ENCODE data around the gene DOK1.

The DOK1 gene

DNA sequence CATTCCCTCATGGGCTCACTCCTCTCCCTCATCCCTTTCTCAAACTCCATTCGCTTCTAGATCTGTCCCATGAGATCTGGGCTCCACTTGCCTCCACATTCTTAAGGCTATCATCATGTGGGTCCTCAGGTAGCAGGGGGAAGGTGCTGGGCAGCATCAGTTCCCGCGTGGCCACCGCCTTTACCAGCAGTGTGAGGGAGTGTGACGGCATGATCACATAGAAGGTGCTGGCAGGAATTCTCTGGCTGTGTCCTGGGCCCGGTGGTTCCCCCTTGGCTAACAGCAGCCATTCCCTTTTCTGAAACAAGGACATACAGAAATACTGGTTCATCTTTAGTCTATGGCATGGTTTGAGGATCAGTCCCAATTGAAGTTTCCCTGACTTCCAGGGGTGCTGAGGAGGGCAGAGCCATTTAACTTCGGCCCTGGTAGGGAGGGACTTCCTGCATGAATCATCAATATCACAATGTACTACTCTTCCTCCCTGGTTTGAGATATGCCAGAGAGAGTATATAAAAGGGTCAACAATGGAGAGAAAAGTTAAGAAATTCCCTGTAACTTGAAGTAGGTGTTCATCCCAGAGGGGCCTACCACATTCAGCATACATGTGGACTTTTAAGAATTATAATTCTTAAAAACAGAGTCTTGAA, 7.7 kb downstream of the DOK1 start:
- Histone ChIP-seq H2AFZ (ENCODE audit: low read depth, low read length) (no peak overlapping the region), H3K4me3 (ENCODE audit: low read depth in 1 of 2, low read length in 2 of 2) (no peak overlapping the region), H3K9me3 (ENCODE audit: insufficient read depth, low read length, severe bottlenecking) (no peaks in the 10 kb centered on the region), H3K4me2 (ENCODE audit: insufficient read depth, low read length) (no peak overlapping the region), H3K27ac (ENCODE audit: low read length) (no peak overlapping the region), H3K4me1 (ENCODE audit: insufficient read depth, low read length) (no peaks in the 10 kb centered on the region), H4K20me1 (ENCODE audit: insufficient read depth, low read length) (no peaks in the 10 kb centered on the region), H3K36me3 (ENCODE audit: insufficient read depth, low read length) (no peaks in the 10 kb centered on the region), H3K79me2 (ENCODE audit: insufficient read depth, low read length) (no peaks in the 10 kb centered on the region), H3K9ac (ENCODE audit: low read depth, low read length) (no peak overlapping the region), H3K27me3 (ENCODE audit: insufficient read depth, low read length, poor library complexity) (peaks cover 18% of the 10 kb centered on the region)
- ATAC-seq (ENCODE audit: insufficient read depth, low read depth), result no peak
- DNase-seq, result no peak
- TF ChIP-seq EZH2 (IDR thresholded peaks at IDR 0.05; ENCODE audit: borderline replicate concordance, low read depth, low read length, severe bottlenecking), result no peak

DNA sequence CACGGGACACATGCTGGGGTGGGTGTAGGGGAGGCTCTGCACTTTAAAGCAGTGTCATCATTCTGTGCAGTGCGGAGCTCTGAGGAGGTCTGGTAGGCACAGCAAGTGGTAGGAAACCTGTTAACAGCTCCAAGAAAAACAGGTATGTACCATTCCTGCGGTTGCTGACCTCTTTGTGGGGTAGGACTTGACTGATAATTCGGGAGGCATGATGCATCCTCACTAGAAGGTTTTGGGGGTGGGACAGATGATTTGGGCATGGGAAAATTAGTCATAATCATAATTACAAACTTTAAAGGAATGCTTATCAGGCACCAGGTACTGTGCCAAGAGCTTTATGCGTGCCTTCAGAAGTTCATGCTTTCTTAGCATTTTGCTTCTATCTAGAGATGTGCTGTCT, 9.7 kb downstream of the DOK1 start:
- Histone ChIP-seq H3K27ac (ENCODE audit: low read length) (no peak overlapping the region), H2AFZ (ENCODE audit: low read depth, low read length) (no peak overlapping the region), H3K9me3 (ENCODE audit: insufficient read depth, low read length, severe bottlenecking) (no peaks in the 10 kb centered on the region), H3K79me2 (ENCODE audit: insufficient read depth, low read length) (no peaks in the 10 kb centered on the region), H3K9ac (ENCODE audit: low read depth, low read length) (no peak overlapping the region), H3K36me3 (ENCODE audit: insufficient read depth, low read length) (no peaks in the 10 kb centered on the region), H4K20me1 (ENCODE audit: insufficient read depth, low read length) (no peaks in the 10 kb centered on the region), H3K4me3 (ENCODE audit: low read depth in 1 of 2, low read length in 2 of 2) (no peak overlapping the region), H3K4me2 (ENCODE audit: insufficient read depth, low read length) (no peak overlapping the region), H3K4me1 (ENCODE audit: insufficient read depth, low read length) (no peaks in the 10 kb centered on the region), H3K27me3 (ENCODE audit: insufficient read depth, low read length, poor library complexity) (peaks cover 22% of the 10 kb centered on the region)
- DNase-seq (no peak), ATAC-seq (ENCODE audit: insufficient read depth, low read depth) (no peak)
- no peak for TF ChIP-seq EZH2 (IDR thresholded peaks at IDR 0.05; ENCODE audit: borderline replicate concordance, low read depth, low read length, severe bottlenecking)
- TF ChIP-seq, protein P1, sequence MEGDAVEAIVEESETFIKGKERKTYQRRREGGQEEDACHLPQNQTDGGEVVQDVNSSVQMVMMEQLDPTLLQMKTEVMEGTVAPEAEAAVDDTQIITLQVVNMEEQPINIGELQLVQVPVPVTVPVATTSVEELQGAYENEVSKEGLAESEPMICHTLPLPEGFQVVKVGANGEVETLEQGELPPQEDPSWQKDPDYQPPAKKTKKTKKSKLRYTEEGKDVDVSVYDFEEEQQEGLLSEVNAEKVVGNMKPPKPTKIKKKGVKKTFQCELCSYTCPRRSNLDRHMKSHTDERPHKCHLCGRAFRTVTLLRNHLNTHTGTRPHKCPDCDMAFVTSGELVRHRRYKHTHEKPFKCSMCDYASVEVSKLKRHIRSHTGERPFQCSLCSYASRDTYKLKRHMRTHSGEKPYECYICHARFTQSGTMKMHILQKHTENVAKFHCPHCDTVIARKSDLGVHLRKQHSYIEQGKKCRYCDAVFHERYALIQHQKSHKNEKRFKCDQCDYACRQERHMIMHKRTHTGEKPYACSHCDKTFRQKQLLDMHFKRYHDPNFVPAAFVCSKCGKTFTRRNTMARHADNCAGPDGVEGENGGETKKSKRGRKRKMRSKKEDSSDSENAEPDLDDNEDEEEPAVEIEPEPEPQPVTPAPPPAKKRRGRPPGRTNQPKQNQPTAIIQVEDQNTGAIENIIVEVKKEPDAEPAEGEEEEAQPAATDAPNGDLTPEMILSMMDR (IDR thresholded peaks at IDR 0.05; ENCODE audit: borderline replicate concordance, extremely low read depth, low read length, poor library complexity, severe bottlenecking), result no peak

DNA sequence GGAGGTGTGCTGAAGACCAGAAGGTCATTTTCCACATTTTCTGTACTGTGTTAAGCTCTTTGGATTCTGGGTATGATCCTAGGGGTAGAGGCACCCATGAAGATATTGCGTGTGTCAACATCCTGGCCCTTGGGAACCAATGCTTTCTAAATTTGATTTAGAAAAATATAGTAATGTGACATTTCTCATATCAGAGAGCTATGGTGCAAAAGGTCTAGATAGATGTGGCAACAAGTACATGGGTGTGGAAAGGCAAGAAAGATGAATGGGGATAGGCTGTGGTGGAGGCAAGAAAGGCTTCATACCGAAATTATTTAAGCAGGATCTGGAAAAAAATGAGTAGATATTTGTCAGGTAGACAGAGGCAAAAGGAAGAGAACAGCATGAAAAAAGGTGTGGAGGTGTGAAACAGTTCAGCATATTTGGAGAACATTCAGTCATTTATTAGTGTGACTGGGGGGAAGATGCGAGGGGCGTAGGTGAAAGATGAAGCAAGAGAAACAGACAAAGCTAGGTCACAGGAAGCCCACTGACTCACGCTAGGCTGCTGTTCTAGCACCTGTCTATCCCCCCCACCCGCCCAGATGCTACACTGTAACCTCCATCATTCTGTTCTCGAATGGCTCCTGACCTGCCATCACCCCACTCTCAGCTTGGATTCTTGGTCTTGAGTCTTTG, 11.7 kb downstream of the DOK1 start:
- H3K79me2 ChIP-seq (ENCODE audit: insufficient read depth, low read length), result no peaks in the 10 kb centered on the region
- no peak for ATAC-seq (ENCODE audit: insufficient read depth, low read depth)
- H3K27ac ChIP-seq (ENCODE audit: low read length), result no peak overlapping the region
- no peak for DNase-seq
- TF ChIP-seq EZH2 (IDR thresholded peaks at IDR 0.05; ENCODE audit: borderline replicate concordance, low read depth, low read length, severe bottlenecking), result no peak
- TF ChIP-seq, protein P1 (IDR thresholded peaks at IDR 0.05; ENCODE audit: borderline replicate concordance, extremely low read depth, low read length, poor library complexity, severe bottlenecking), result no peak
- H3K4me3 ChIP-seq (ENCODE audit: low read depth in 1 of 2, low read length in 2 of 2), result no peak overlapping the region
- H2AFZ ChIP-seq (ENCODE audit: low read depth, low read length), result no peak overlapping the region
- H3K9me3 ChIP-seq (ENCODE audit: insufficient read depth, low read length, severe bottlenecking), result no peaks in the 10 kb centered on the region
- peaks cover 21% of the 10 kb centered on the region for H3K27me3 ChIP-seq (ENCODE audit: insufficient read depth, low read length, poor library complexity)
- no peak overlapping the region for H3K9ac ChIP-seq (ENCODE audit: low read depth, low read length)
- H3K4me2 ChIP-seq (ENCODE audit: insufficient read depth, low read length), result no peak overlapping the region
- no peaks in the 10 kb centered on the region for H4K20me1 ChIP-seq (ENCODE audit: insufficient read depth, low read length)
- no peaks in the 10 kb centered on the region for H3K36me3 ChIP-seq (ENCODE audit: insufficient read depth, low read length)
- H3K4me1 ChIP-seq (ENCODE audit: insufficient read depth, low read length), result no peaks in the 10 kb centered on the region

DNA sequence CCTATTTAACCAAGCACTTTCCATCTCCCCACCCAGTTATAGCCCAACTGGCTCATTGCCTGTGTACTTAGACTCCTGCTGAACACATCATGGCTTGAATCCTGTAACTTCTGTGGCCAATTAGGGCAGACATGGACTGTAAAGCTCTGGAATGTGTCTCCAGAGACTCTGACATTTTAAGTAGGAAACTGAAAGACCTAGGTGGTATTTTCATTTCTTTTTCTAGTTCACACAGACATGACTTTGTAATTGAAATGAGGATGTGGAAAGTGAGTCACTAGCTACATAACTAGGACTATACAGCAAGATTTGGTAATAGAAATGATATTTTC, 12.2 kb downstream of the DOK1 start:
- no peak overlapping the region for H3K9ac ChIP-seq (ENCODE audit: low read depth, low read length)
- DNase-seq (no peak), ATAC-seq (ENCODE audit: insufficient read depth, low read depth) (no peak)
- H3K4me3 ChIP-seq (ENCODE audit: low read depth in 1 of 2, low read length in 2 of 2), result no peak overlapping the region
- H3K79me2 ChIP-seq (ENCODE audit: insufficient read depth, low read length), result no peaks in the 10 kb centered on the region
- TF ChIP-seq, protein P1 (IDR thresholded peaks at IDR 0.05; ENCODE audit: borderline replicate concordance, extremely low read depth, low read length, poor library complexity, severe bottlenecking), result no peak
- no peak for TF ChIP-seq EZH2 (IDR thresholded peaks at IDR 0.05; ENCODE audit: borderline replicate concordance, low read depth, low read length, severe bottlenecking)
- H3K4me1 ChIP-seq (ENCODE audit: insufficient read depth, low read length), result no peaks in the 10 kb centered on the region
- no peak overlapping the region for H2AFZ ChIP-seq (ENCODE audit: low read depth, low read length)
- peaks cover 16% of the 10 kb centered on the region for H3K27me3 ChIP-seq (ENCODE audit: insufficient read depth, low read length, poor library complexity)
- no peaks in the 10 kb centered on the region for H4K20me1 ChIP-seq (ENCODE audit: insufficient read depth, low read length)
- no peak overlapping the region for H3K27ac ChIP-seq (ENCODE audit: low read length)
- no peaks in the 10 kb centered on the region for H3K9me3 ChIP-seq (ENCODE audit: insufficient read depth, low read length, severe bottlenecking)
- H3K36me3 ChIP-seq (ENCODE audit: insufficient read depth, low read length), result no peaks in the 10 kb centered on the region
- H3K4me2 ChIP-seq (ENCODE audit: insufficient read depth, low read length), result no peak overlapping the region

Data from DND-41 (cell line).